B cell (primary cell): Measurements from ENCODE around the gene TES. TPM values are rescaled to one million over a fixed set of nuclear protein-coding genes. Genes with fewer than 3 reads are reported as not detected.
A peak's percentile ranks its signal among the peaks of the same experiment; 100 is the strongest.

ENCODE experiments used
- ATAC-seq: fragments of 200-7000 bp; cut with Tn5 transposase; one replicate; pipeline ENCODE4 v1.10.0; 2021; ENCODE audit warnings: low read depth, mild to moderate bottlenecking, moderate number of reproducible peaks, moderate library complexity
- CTCF ChIA-PET: fragments of 350-600 bp; sonication (Branson Sonifier 250); formaldehyde crosslinking; loops from one replicate; lab custom pipeline; 2021; ENCODE audit warnings: antibody characterized with exemption, inconsistent platforms; lab: Charles Lee
- POLR2A ChIA-PET: fragments of 350-600 bp; sonication (Branson Sonifier 250); formaldehyde crosslinking; loops from one replicate; lab custom pipeline; 2021; ENCODE audit warnings: antibody characterized with exemption; lab: Charles Lee
- DNase-seq: peaks from one replicate; pipeline ENCODE4 v3.0.0; 2013
- H2AFZ ChIP-seq: 2 replicates; pipeline ENCODE4 v1.6.1; 2012; ENCODE audit warnings: mild to moderate bottlenecking, low read depth, low read length; ENCODE audit not compliant: insufficient read depth, poor library complexity, severe bottlenecking
- H3K27ac ChIP-seq, 2 donors: 1 replicate in 1 of 2; 2 replicates in 1 of 2; pipeline ENCODE4 v1.5.1; 2012 to 2013; ENCODE audit warnings: low read length in 2 of 2, mild to moderate bottlenecking in 2 of 2, moderate library complexity in 1 of 2
- H3K27me3 ChIP-seq, 4 experiments: fragments of 200-600 bp in 1 of 4; sonication (generic) in 1 of 4; replicated peaks in 1 of 4; 1 replicate in 2 of 4; 2 replicates in 2 of 4; pipeline versions ENCODE4 v1.6.1 to v1.7.0; 2013 to 2016; ENCODE audit warnings: low read length in 3 of 4, mild to moderate bottlenecking in 2 of 4, mixed read lengths in 1 of 4, moderate library complexity in 1 of 4; ENCODE audit not compliant: insufficient read depth in 4 of 4, control insufficient read depth in 3 of 4; ENCODE audit errors: control extremely low read depth in 1 of 4
- H3K36me3 ChIP-seq, 2 experiments: replicated peaks in 1 of 2; 1 replicate in 1 of 2; 2 replicates in 1 of 2; pipeline versions ENCODE4 v1.6.1 to v1.7.1; 2013; ENCODE audit warnings: low read length in 1 of 2; ENCODE audit not compliant: insufficient read depth in 2 of 2, control insufficient read depth in 1 of 2; ENCODE audit errors: control extremely low read depth in 1 of 2, extremely low read depth in 1 of 2
- H3K4me1 ChIP-seq, 2 donors: fragments of 200-600 bp in 1 of 2; sonication (generic) in 1 of 2; 1 replicate in 1 of 2; 2 replicates in 1 of 2; pipeline versions ENCODE4 v1.5.1 to v1.6.1; 2013 to 2017; ENCODE audit warnings: low read length in 2 of 2; ENCODE audit not compliant: control insufficient read depth in 2 of 2, insufficient read depth in 2 of 2
- H3K4me2 ChIP-seq: replicated peaks from 2 replicates; pipeline ENCODE3; 2012; ENCODE audit warnings: mild to moderate bottlenecking, low read depth, low read length; ENCODE audit not compliant: poor library complexity, severe bottlenecking
- H3K4me3 ChIP-seq, 5 experiments: fragments of 200-600 bp in 1 of 5; sonication (generic) in 1 of 5; 1 replicate in 3 of 5; 2 replicates in 2 of 5; pipeline versions ENCODE4 v1.5.1 to v1.7.0; 2011 to 2016; ENCODE audit warnings: low read length in 4 of 5, mild to moderate bottlenecking in 4 of 5, low read depth in 2 of 5, control low read depth in 1 of 5, moderate library complexity in 1 of 5; ENCODE audit not compliant: insufficient read depth in 1 of 5; ENCODE audit errors: control extremely low read depth in 1 of 5, extremely low read depth in 1 of 5
- H3K79me2 ChIP-seq: fragments of 200-600 bp; sonication (generic); one replicate; pipeline ENCODE4 v1.6.0; 2016; ENCODE audit warnings: low read length; ENCODE audit not compliant: control insufficient read depth, insufficient read depth
- H3K9ac ChIP-seq: fragments of 200-600 bp; sonication (generic); 2 replicates; pipeline ENCODE4 v1.6.1; 2017; ENCODE audit warnings: mild to moderate bottlenecking, low read length, moderate library complexity
- H3K9me3 ChIP-seq, 3 donors: one replicate each; pipeline versions ENCODE4 v1.6.1 to v1.7.1; 2013; ENCODE audit warnings: low read length in 2 of 3; ENCODE audit not compliant: control insufficient read depth in 2 of 3, insufficient read depth in 1 of 3; ENCODE audit errors: control extremely low read depth in 1 of 3
- H4K20me1 ChIP-seq: 2 replicates; pipeline ENCODE4 v1.6.0; 2012; ENCODE audit warnings: mild to moderate bottlenecking, low read length; ENCODE audit not compliant: insufficient read depth, control insufficient read depth, poor library complexity, severe bottlenecking
- H3K27ac Mint-ChIP-seq: one replicate; pipeline ENCODE4 v1.8.0; 2021; ENCODE audit warnings: mixed read lengths
- H3K27me3 Mint-ChIP-seq: one replicate; pipeline ENCODE4 v1.8.0; 2021; ENCODE audit warnings: mixed read lengths
- H3K4me1 Mint-ChIP-seq: one replicate; pipeline ENCODE4 v1.8.0; 2021; ENCODE audit warnings: mixed read lengths
- H3K4me3 Mint-ChIP-seq: one replicate; pipeline ENCODE4 v1.8.0; 2021; ENCODE audit warnings: mixed read lengths
- H3K9me3 Mint-ChIP-seq: one replicate; pipeline ENCODE4 v1.8.0; 2022; ENCODE audit warnings: mixed read lengths; ENCODE audit not compliant: insufficient read depth
- CTCF ChIP-seq: fragments of 200-600 bp; IDR thresholded peaks from one replicate; pipeline ENCODE4 v1.8.0; 2022; ENCODE audit warnings: antibody characterized with exemption, mild to moderate bottlenecking
- EZH2 ChIP-seq: IDR thresholded peaks from 2 replicates; pipeline ENCODE4 v1.6.1; 2012; ENCODE audit warnings: borderline replicate concordance, low read depth, mild to moderate bottlenecking, moderate library complexity, low read length; ENCODE audit not compliant: insufficient read depth, poor library complexity, severe bottlenecking
- WGBS: methylation state at CpG from one replicate; pipeline ENCODE4 v1.1.5; 2013; ENCODE audit warnings: missing lambda C conversion rate; ENCODE audit not compliant: insufficient coverage; 5-methylcytosine and 5-hydroxymethylcytosine counted together
- intact Hi-C: fragments of 100-400 bp; cut with micrococcal nuclease; formaldehyde crosslinking; loops from one replicate; pipeline ENCODE4 v1.10.0; 2022
- polyA plus RNA-seq: library from polyadenylated mRNA; depleted of rRNA; stranded (reverse); fragments of >200 nt; gene quantifications from 2 replicates; pipeline ENCODE4 v1.2.3, GENCODE V29; 2012
- total RNA-seq, 2 donors: library from RNA; stranded (reverse); fragments of 120-200 nt in 1 of 2; gene quantifications; 1 replicate in 1 of 2; 2 replicates in 1 of 2; pipeline versions ENCODE4 v1.2.3 to v1.2.4, GENCODE V29; 2013 to 2022

Gene TES
- total and polyA plus RNA-seq, 2 donors (not counting 1 experiment from before 2014, with no cell fraction given) = 55.3 to 62.5 TPM

GRCh38 chr7:116180302-116180701, 30.0 kb upstream of the TES start:
- Mint-ChIP-seq H3K4me1 (no peaks in the 10 kb centered on the region), H3K27ac (no peak overlapping the region), H3K9me3 (no peaks in the 10 kb centered on the region), H3K27me3 (no peaks in the 10 kb centered on the region), H3K4me3 (no peak overlapping the region)
- Histone ChIP-seq H4K20me1 (no peaks in the 10 kb centered on the region), H3K9ac (no peak overlapping the region), H3K9me3 (peaks cover 1 to 4% (median 3%) of the 10 kb centered on the region in 3 donors), H3K4me3 (no peak overlapping the region), H3K27me3 (no peaks in the 10 kb centered on the region), H3K27ac (no peak overlapping the region), H3K4me1 (no peaks in the 10 kb centered on the region), H2AFZ (no peak overlapping the region), H3K4me2 (no peak overlapping the region), H3K79me2 (no peaks in the 10 kb centered on the region), H3K36me3 (no peaks in the 10 kb centered on the region)
- DNase-seq = peak; percentile 73
- WGBS = no CpG with 5 or more reads among the region's 2 CpGs
- ChIA-PET CTCF (interaction anchor here (0.6 to 14.7 kb wide), 44 partner anchors 9 to 631 kb away, joined by 3 to 497 read pairs (median 4); partner anchors contain the start of gene TES), POLR2A (no interaction called here)
- TF ChIP-seq EZH2 (no peak), CTCF (peak; percentile 85)
- ATAC-seq = peak; percentile 80
- intact Hi-C loops = loop anchor here (1.0 to 2.0 kb wide), 3 partner anchors 30 to 56 kb away; partner anchors contain the start of gene TES

GRCh38 chr7:116182023-116182422, 28.3 kb upstream of the TES start:
- H3K9me3 Mint-ChIP-seq = no peaks in the 10 kb centered on the region
- H3K9me3 ChIP-seq = peaks cover 1 to 12% (median 3%) of the 10 kb centered on the region in 3 donors
- H3K4me2 ChIP-seq = no peak overlapping the region
- ChIA-PET CTCF (interaction anchor here (0.9 to 14.7 kb wide), 18 partner anchors 10 to 410 kb away, joined by 3 to 497 read pairs (median 11); partner anchors contain the start of gene TES), POLR2A (no interaction called here)
- no peak overlapping the region for H2AFZ ChIP-seq
- H4K20me1 ChIP-seq = no peaks in the 10 kb centered on the region
- no peak for TF ChIP-seq CTCF
- no peak for TF ChIP-seq EZH2
- WGBS = 97% methylated on average over 19 of the region's 30 CpGs
- H3K27ac ChIP-seq = no peak overlapping the region
- H3K36me3 ChIP-seq = no peaks in the 10 kb centered on the region
- H3K27me3 Mint-ChIP-seq = peaks cover 4% of the 10 kb centered on the region
- H3K79me2 ChIP-seq = no peaks in the 10 kb centered on the region
- H3K4me1 ChIP-seq = no peaks in the 10 kb centered on the region
- H3K4me3 Mint-ChIP-seq = no peak overlapping the region
- no peak overlapping the region for H3K4me3 ChIP-seq
- no peaks in the 10 kb centered on the region for H3K4me1 Mint-ChIP-seq
- ATAC-seq = no peak
- no peak overlapping the region for H3K9ac ChIP-seq
- no peak overlapping the region for H3K27ac Mint-ChIP-seq
- no peaks in the 10 kb centered on the region for H3K27me3 ChIP-seq
- DNase-seq = no peak
- intact Hi-C loops = no loop called here
